Thyroid gland (tissue), 4 donors: ENCODE data around the gene TMEM186. TPM values are rescaled to one million over a fixed set of nuclear protein-coding genes. Genes with fewer than 3 reads are reported as not detected.
A peak's percentile ranks its signal among the peaks of the same experiment; 100 is the strongest.
"Not testable (repeated sequence)": the region's sequence is repeated elsewhere in the genome, so short reads cannot be mapped to it uniquely, and the experiment has no call there.

Source experiments
- DNase-seq, 2 donors: peaks; one replicate each; pipeline ENCODE4 v3.0.0-alpha.2; 2019
- H3K27ac ChIP-seq, 3 donors: fragments of 200-600 bp; sonication (generic); 1 replicate in 2 of 3; 2 replicates in 1 of 3; pipeline ENCODE4 v1.5.1; 2016 to 2019; ENCODE audit warnings: mild to moderate bottlenecking in 1 of 3, moderate library complexity in 1 of 3
- H3K27me3 ChIP-seq: fragments of 200-600 bp; sonication (generic); one replicate; pipeline ENCODE4 v1.5.1; 2019
- H3K36me3 ChIP-seq, 2 donors: fragments of 200-600 bp; sonication (generic); one replicate each; pipeline ENCODE4 v1.5.1; 2016 to 2019
- H3K4me1 ChIP-seq, 2 donors: fragments of 200-600 bp; sonication (generic); one replicate each; pipeline ENCODE4 v1.5.1; 2017 to 2019
- H3K4me3 ChIP-seq, 3 donors: fragments of 200-600 bp; sonication (generic); replicated peaks in 1 of 3; 1 replicate in 2 of 3; 2 replicates in 1 of 3; pipeline ENCODE4 v1.5.1; 2016; ENCODE audit warnings: mild to moderate bottlenecking in 1 of 3
- H3K9me3 ChIP-seq: fragments of 200-600 bp; sonication (generic); one replicate; pipeline ENCODE4 v1.5.1; 2017
- CTCF ChIP-seq, 6 experiments: fragments of 200-600 bp in 3 of 6; fragments of 450-650 bp in 3 of 6; sonication (generic) in 3 of 6; IDR thresholded peaks; one replicate each; pipeline ENCODE4 v1.5.1; 2016 to 2019; ENCODE audit warnings: antibody characterized with exemption in 6 of 6, mild to moderate bottlenecking in 2 of 6, inconsistent platforms in 1 of 6, moderate library complexity in 1 of 6
- POLR2A ChIP-seq, 2 donors: fragments of 450-650 bp; IDR thresholded peaks; one replicate each; pipeline ENCODE4 v1.6.1; 2017; ENCODE audit warnings: antibody characterized with exemption in 2 of 2, mild to moderate bottlenecking in 2 of 2, moderate library complexity in 1 of 2
- WGBS, 2 donors: methylation state at CpG; one replicate each; pipeline ENCODE4 v1.1.5; 2017; 5-methylcytosine and 5-hydroxymethylcytosine counted together
- intact Hi-C: fragments of 100-400 bp; cut with DNase I; formaldehyde crosslinking; loops from one replicate; pipeline ENCODE4 v1.15.1; 2023
- total RNA-seq, 4 donors: library from RNA; depleted of rRNA; stranded (reverse); fragments of >200 nt; gene quantifications; one replicate each; pipeline ENCODE4 v1.2.3, GENCODE V29; 2016

The TMEM186 gene
- total RNA-seq, result 1 to 10 TPM; 6.6 to 9.2 (median 8.2) TPM

GRCh38 chr16:8797364-8798173 lies at the start of gene TMEM186, which contains the start of gene PMM2:
TSS of gene TMEM186 (minus strand) at chr16:8797639. CDS start at chr16:8797614, 25 bp downstream.
TSS of gene PMM2 (plus strand) at chr16:8797839. CDS start at chr16:8797883, 44 bp downstream.
- no peaks in the 10 kb centered on the region for H3K27me3 ChIP-seq
- DNase-seq, result peak; percentile 97 to 98
- peak in 1 of 2 donors; percentile 48 for TF ChIP-seq POLR2A (IDR thresholded peaks at IDR 0.05)
- TF ChIP-seq CTCF (IDR thresholded peaks at IDR 0.05), result peak in 1 of 6 experiments; percentile 30
- 0 to 1% methylated on average over 19 to 27 of the region's 61 CpGs for WGBS, 2 donors
- H3K4me1 ChIP-seq, result peaks cover 19 to 28% of the 10 kb centered on the region in 2 donors
- H3K4me3 ChIP-seq, result peak within 1 kb of the TSS; percentile 72 to 88 (median 80)
- intact Hi-C loops, result loop anchor here (5.0 to 10.0 kb wide), 3 partner anchors 85 to 233 kb away; partner anchors contain the start of gene LITAFD
- H3K27ac ChIP-seq, result peak within 1 kb of the TSS in 2 of 3 donors; percentile 52 to 69
- H3K9me3 ChIP-seq, result no peaks in the 10 kb centered on the region
- H3K36me3 ChIP-seq, result peaks cover 9 to 12% of the 10 kb centered on the region in 2 donors

GRCh38 chr16:8847145-8847544 lies 49.7 kb upstream of the TMEM186 start:
- intact Hi-C loops, result no loop called here
- H3K4me1 ChIP-seq, result peaks cover 0 to 7% of the 10 kb centered on the region in 2 donors
- H3K27ac ChIP-seq, result no peak overlapping the region
- WGBS, 2 donors, result 88 to 89% methylated on average over 13 of the region's 13 CpGs
- H3K36me3 ChIP-seq, result peaks cover 14 to 20% of the 10 kb centered on the region in 2 donors
- no peak overlapping the region for H3K4me3 ChIP-seq
- H3K27me3 ChIP-seq, result no peaks in the 10 kb centered on the region
- TF ChIP-seq POLR2A (IDR thresholded peaks at IDR 0.05) (no peak), CTCF (IDR thresholded peaks at IDR 0.05) (no peak)
- no peaks in the 10 kb centered on the region for H3K9me3 ChIP-seq
- DNase-seq, result no peak

- Histone ChIP-seq H3K36me3 (peaks cover 14 to 20% of the 10 kb centered on the region in 2 donors), H3K9me3 (no peaks in the 10 kb centered on the region), H3K27me3 (no peaks in the 10 kb centered on the region), H3K4me3 (no peak overlapping the region), H3K27ac (no peak overlapping the region), H3K4me1 (peaks cover 0 to 7% of the 10 kb centered on the region in 2 donors)
- DNase-seq, result no peak
- intact Hi-C loops, result no loop called here
- WGBS, 2 donors, result 88% methylated on average over 9 to 10 of the region's 10 CpGs
- TF ChIP-seq POLR2A (IDR thresholded peaks at IDR 0.05) (no peak), CTCF (IDR thresholded peaks at IDR 0.05) (no peak)
Measured at GRCh38 chr16:8846401-8846932, 49.0 kb upstream of the TMEM186 start.

- H3K4me3 ChIP-seq, result no peak overlapping the region
- peaks cover 0 to 7% of the 10 kb centered on the region in 2 donors for H3K4me1 ChIP-seq
- H3K9me3 ChIP-seq, result no peaks in the 10 kb centered on the region
- intact Hi-C loops, result no loop called here
- H3K27ac ChIP-seq, result no peak overlapping the region
- TF ChIP-seq POLR2A (IDR thresholded peaks at IDR 0.05) (no peak), CTCF (IDR thresholded peaks at IDR 0.05) (no peak)
- WGBS, 2 donors, result 92 to 94% methylated on average over 7 of the region's 7 CpGs
- DNase-seq, result no peak
- peaks cover 14 to 20% of the 10 kb centered on the region in 2 donors for H3K36me3 ChIP-seq
- H3K27me3 ChIP-seq, result no peaks in the 10 kb centered on the region
Measured at GRCh38 chr16:8845699-8846298, 48.4 kb upstream of the TMEM186 start.

GRCh38 chr16:8843296-8843695 lies 45.9 kb upstream of the TMEM186 start:
- H3K9me3 ChIP-seq, DNase-seq, intact Hi-C loops, H3K27me3 ChIP-seq, H3K4me3 ChIP-seq, H3K4me1 ChIP-seq, H3K27ac ChIP-seq, H3K36me3 ChIP-seq: not testable (repeated sequence)
- 67 to 79% methylated on average over 11 of the region's 12 CpGs for WGBS, 2 donors

- H3K27ac ChIP-seq, H3K36me3 ChIP-seq, H3K27me3 ChIP-seq, DNase-seq, H3K9me3 ChIP-seq, H3K4me1 ChIP-seq, H3K4me3 ChIP-seq, intact Hi-C loops: not testable (repeated sequence)
- WGBS, 2 donors, result 65 to 74% methylated on average over 4 of the region's 4 CpGs
Measured at GRCh38 chr16:8842016-8842415, 44.6 kb upstream of the TMEM186 start.

- H3K27me3 ChIP-seq, intact Hi-C loops, H3K9me3 ChIP-seq, H3K4me1 ChIP-seq, DNase-seq, H3K36me3 ChIP-seq, H3K27ac ChIP-seq, H3K4me3 ChIP-seq: not testable (repeated sequence)
- WGBS, 2 donors, result 84 to 85% methylated on average over 15 of the region's 15 CpGs
Measured at GRCh38 chr16:8837594-8837993, 40.2 kb upstream of the TMEM186 start.

- H3K9me3 ChIP-seq, H3K4me3 ChIP-seq, H3K4me1 ChIP-seq, H3K27ac ChIP-seq, intact Hi-C loops, H3K27me3 ChIP-seq, H3K36me3 ChIP-seq, DNase-seq: not testable (repeated sequence)
- 80 to 84% methylated on average over 7 of the region's 7 CpGs for WGBS, 2 donors
Measured at GRCh38 chr16:8836797-8837196, 39.4 kb upstream of the TMEM186 start.
